Measurements from ENCODE around the gene USP33.

GRCh38 chr1:77678660-77679610 lies 80.7 kb downstream of the USP33 start:
- no peak for TF ChIP-seq ZNF671 (CRISPR knock-in tag; IDR thresholded peaks at IDR 0.05)
- no peak for TF ChIP-seq CBFB (CRISPR knock-in tag; IDR thresholded peaks at IDR 0.05; ENCODE audit: low read depth)
- no peak for TF ChIP-seq ATF3 (CRISPR knock-in tag; conservative IDR thresholded peaks at IDR 0.05)
- no peak for TF ChIP-seq ETV6 (CRISPR knock-in tag; IDR thresholded peaks at IDR 0.05)

All from WTC11 (cell line).